GM21723 (cell line): ENCODE data around the gene BEX4.
A peak's percentile ranks its signal among the peaks of the same experiment; 100 is the strongest.
"Not testable (repeated sequence)": the region's sequence is repeated elsewhere in the genome, so short reads cannot be mapped to it uniquely, and the experiment has no call there.

Experiments used
- ATAC-seq: cut with Tn5 transposase; IDR thresholded peaks from one replicate; pipeline ENCODE4 v1.9.1; 2021; ENCODE audit warnings: mild to moderate bottlenecking, moderate library complexity; ENCODE audit not compliant: unreplicated experiment

BEX4 gene

DNA sequence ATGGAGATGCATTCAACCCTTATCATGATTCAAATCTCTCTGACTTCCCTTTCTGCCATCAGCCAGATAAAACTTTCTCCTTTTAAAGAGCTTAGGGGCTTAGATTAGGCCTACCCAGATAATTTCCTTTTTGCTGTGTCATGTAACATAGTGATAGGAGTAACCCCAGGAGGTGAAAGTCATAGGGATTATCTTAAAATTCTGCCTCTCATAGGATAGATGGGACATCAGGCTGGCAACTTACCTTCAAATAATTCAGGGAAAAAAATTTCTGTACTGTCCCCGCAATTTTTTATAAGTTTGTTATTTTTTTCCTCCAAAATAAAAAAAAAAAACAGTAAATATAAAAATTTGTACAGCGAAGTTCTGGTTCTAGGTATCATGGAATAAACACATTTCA lies 20.7 kb downstream of the BEX4 start:
- not testable (repeated sequence) for ATAC-seq

DNA sequence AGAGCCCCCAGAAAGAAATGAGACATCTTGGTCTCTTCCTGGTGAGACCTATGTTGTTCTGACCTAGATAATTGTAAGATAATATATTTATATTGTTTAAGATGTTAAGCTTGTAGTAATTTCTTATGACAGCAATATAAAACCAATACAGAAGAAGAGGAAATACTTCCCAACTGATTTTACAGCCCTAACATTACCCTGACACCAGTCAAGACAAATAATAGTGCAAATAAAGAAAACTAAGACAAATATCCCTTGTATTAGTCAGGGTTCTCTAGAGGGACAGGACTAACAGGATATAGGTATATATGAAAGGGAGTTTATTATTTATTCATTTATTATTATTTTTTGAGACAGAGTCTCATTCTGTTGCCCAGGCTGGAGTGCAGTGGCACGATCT lies 21.4 kb downstream of the BEX4 start:
- no peak for ATAC-seq

DNA sequence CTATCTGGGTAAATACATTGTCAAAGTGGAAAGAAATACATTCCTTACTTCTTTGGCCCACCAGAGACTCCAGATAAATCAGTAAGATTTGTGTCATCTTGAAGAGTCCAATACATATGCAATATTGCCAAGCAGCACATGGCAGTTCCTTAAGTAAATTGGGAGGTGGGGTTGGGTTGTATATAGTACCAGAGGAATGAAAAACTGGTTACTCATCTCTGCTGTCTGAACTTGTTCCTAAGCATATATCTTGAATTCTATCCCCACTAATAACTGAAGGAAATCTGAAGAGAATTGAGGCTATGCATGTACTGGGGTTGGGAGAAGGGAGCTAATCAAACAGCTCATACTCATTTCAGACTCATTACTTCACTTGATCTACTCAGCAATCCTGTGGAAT lies 25.2 kb downstream of the BEX4 start:
- no peak for ATAC-seq

DNA sequence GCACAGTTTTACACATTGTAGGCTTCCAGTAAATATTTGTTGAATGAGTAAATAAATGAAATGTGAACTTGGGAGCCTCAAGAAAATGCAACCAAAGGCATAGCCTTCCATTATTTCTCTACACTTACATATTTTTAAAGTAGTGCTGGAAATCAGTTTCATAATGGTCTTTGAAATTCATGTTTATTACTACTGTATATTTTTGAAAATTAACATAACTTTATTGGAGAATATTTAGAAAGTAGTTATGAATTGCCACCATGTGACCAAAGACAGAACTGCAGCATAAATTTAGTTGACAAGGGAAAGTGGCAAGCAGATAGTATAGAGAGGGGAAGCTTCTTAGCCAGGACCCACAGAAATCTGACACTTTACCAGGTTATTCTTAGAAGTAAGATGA lies 33.6 kb downstream of the BEX4 start:
- peak; percentile 55 for ATAC-seq

DNA sequence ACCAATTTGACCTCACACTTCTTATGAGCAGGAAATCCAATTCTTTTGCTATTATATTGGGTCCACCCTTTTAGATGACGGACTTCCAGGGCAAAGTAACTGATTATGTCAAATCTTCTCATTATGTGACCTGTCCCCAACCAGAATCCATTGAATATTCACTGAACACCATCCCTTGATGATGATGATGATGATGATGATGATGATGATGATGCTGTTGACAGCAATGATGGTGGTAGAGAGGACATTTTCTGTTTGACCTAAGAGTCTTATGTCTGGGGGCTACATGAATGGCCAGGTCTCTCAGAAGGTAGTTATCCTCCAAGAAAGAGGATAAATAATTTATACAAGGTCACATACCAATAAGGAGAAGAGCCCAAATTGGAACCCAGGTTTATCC lies 34.9 kb downstream of the BEX4 start:
- no peak for ATAC-seq

GRCh38 chrX:103250977-103251376 lies 36.1 kb downstream of the BEX4 start:
- no peak for ATAC-seq

DNA sequence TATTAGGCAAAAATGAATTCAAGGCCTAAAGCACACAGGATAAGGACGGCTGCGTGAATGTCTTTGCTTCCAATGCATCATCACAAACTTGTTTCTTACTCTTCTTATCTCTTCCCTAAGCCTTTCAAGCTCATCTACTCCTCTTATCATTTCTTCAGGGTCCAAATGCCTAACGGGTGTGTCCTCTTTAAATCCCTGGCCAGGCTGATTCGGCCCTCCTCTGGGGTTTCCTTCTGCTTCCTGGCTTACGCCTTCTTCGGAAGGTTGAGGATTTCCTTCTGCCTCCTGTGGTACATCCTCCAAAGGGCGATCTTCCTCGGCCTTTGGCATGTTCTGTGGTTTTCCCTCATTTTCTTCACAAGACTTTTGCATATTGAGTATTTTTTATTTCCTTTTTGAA lies 38.7 kb downstream of the BEX4 start:
- ATAC-seq = no peak

GRCh38 chrX:103254171-103254824 lies 39.4 kb downstream of the BEX4 start:
- ATAC-seq = peak; percentile 61

- ATAC-seq = peak; percentile 96
Measured at GRCh38 chrX:103254921-103255493, 40.1 kb downstream of the BEX4 start, which contains the start of gene TCEAL8. TSS of gene TCEAL8 (minus strand) at chrX:103255155. CDS start at chrX:103253979, 1,176 bp downstream.

- ATAC-seq = no peak
Measured at GRCh38 chrX:103256651-103257050, 41.7 kb downstream of the BEX4 start.

GRCh38 chrX:103258275-103258674 lies 43.4 kb downstream of the BEX4 start:
- ATAC-seq = no peak
